GM19043 (cell line): ENCODE data around the gene GPATCH2L.

Experiments used
- ATAC-seq: cut with Tn5 transposase; IDR thresholded peaks from one replicate; pipeline ENCODE4 v1.9.1; 2021; ENCODE audit warnings: low read depth; ENCODE audit not compliant: unreplicated experiment

GPATCH2L gene

GRCh38 chr14:76195003-76195402 is 43.3 kb downstream of the GPATCH2L start:
- ATAC-seq: no peak

- ATAC-seq: no peak
Observed at GRCh38 chr14:76196980-76197695, 45.4 kb downstream of the GPATCH2L start.

GRCh38 chr14:76201162-76201561 is 49.4 kb downstream of the GPATCH2L start:
- ATAC-seq: no peak

- ATAC-seq: peak; percentile 74
Observed at GRCh38 chr14:76203086-76204001, 51.6 kb downstream of the GPATCH2L start.

GRCh38 chr14:76204461-76205230 is 52.9 kb downstream of the GPATCH2L start:
- no peak for ATAC-seq

- ATAC-seq: no peak
Observed at GRCh38 chr14:76205708-76206107, 54.0 kb downstream of the GPATCH2L start.

GRCh38 chr14:76208340-76208739 is 56.6 kb downstream of the GPATCH2L start:
- ATAC-seq: no peak

- ATAC-seq: no peak
Observed at GRCh38 chr14:76212242-76212641, 60.5 kb downstream of the GPATCH2L start.

- no peak for ATAC-seq
Observed at GRCh38 chr14:76217179-76217578, 65.5 kb downstream of the GPATCH2L start.

- ATAC-seq: no peak
Observed at GRCh38 chr14:76218662-76219061, 66.9 kb downstream of the GPATCH2L start.

- ATAC-seq: no peak
Observed at GRCh38 chr14:76219873-76220272, 68.2 kb downstream of the GPATCH2L start.

GRCh38 chr14:76227450-76228050 is 75.8 kb downstream of the GPATCH2L start:
- no peak for ATAC-seq

GRCh38 chr14:76228138-76228537 is 76.4 kb downstream of the GPATCH2L start:
- ATAC-seq: no peak

- no peak for ATAC-seq
Observed at GRCh38 chr14:76232800-76233199, 81.1 kb downstream of the GPATCH2L start.

- no peak for ATAC-seq
Observed at GRCh38 chr14:76235628-76236027, 83.9 kb downstream of the GPATCH2L start.

- ATAC-seq: peak; percentile 85
Observed at GRCh38 chr14:76236172-76237130, 84.7 kb downstream of the GPATCH2L start.

- ATAC-seq: no peak
Observed at GRCh38 chr14:76237349-76237990, 85.7 kb downstream of the GPATCH2L start.

GRCh38 chr14:76245097-76245496 is 93.4 kb downstream of the GPATCH2L start:
- ATAC-seq: no peak

GRCh38 chr14:76250302-76250701 is 98.6 kb downstream of the GPATCH2L start:
- ATAC-seq: no peak
